Measurements from ENCODE around the gene KRT71. TPM values are rescaled to one million over a fixed set of nuclear protein-coding genes. Genes with fewer than 3 reads are reported as not detected.

KRT71 gene
- polyA plus RNA-seq, 1 donor from 2014 or later, result not detected

GRCh38 chr12:52530366-52530765 is 22.6 kb downstream of the KRT71 start:
- no peak overlapping the region for H3K4me2 ChIP-seq (ENCODE audit: low read length)
- no peak overlapping the region for H3K4me3 ChIP-seq (ENCODE audit: low read length)
- no peaks in the 10 kb centered on the region for H3K36me3 ChIP-seq (ENCODE audit: insufficient read depth, low read length)
- H3K9me2 ChIP-seq (ENCODE audit: insufficient read depth, low read length), result no peaks in the 10 kb centered on the region
- H3K27me3 ChIP-seq (ENCODE audit: insufficient read depth, low read depth, low read length), result no peaks in the 10 kb centered on the region
- no peak overlapping the region for H3K27ac ChIP-seq (ENCODE audit: low read length)
- H2AFZ ChIP-seq (ENCODE audit: low read depth, low read length), result no peak overlapping the region
- no peak overlapping the region for H3K9ac ChIP-seq (ENCODE audit: low read length)
- no peak for TF ChIP-seq RAD21 (conservative IDR thresholded peaks at IDR 0.05)
- no peak for TF ChIP-seq MXI1 (conservative IDR thresholded peaks at IDR 0.05; ENCODE audit: poor library complexity, severe bottlenecking)
- TF ChIP-seq EZH2 (IDR thresholded peaks at IDR 0.05; ENCODE audit: borderline replicate concordance, insufficient read depth, low read length, poor library complexity, severe bottlenecking), result no peak
- TF ChIP-seq EP300 (conservative IDR thresholded peaks at IDR 0.05; ENCODE audit: poor library complexity, severe bottlenecking), result no peak
- H3K79me2 ChIP-seq (replicated peaks; ENCODE audit: insufficient read depth, low read length), result no peaks in the 10 kb centered on the region
- no peaks in the 10 kb centered on the region for H4K20me1 ChIP-seq (ENCODE audit: insufficient read depth)
- H3F3A ChIP-seq (ENCODE audit: insufficient read depth, low read length, poor library complexity, severe bottlenecking), result no peaks in the 10 kb centered on the region
- no peaks in the 10 kb centered on the region for H3K9me3 ChIP-seq (ENCODE audit: low read length)

GRCh38 chr12:52529846-52530245 is 23.1 kb downstream of the KRT71 start:
- no peaks in the 10 kb centered on the region for H3K9me3 ChIP-seq (ENCODE audit: low read length)
- H4K20me1 ChIP-seq (ENCODE audit: insufficient read depth), result no peaks in the 10 kb centered on the region
- no peaks in the 10 kb centered on the region for H3K9me2 ChIP-seq (ENCODE audit: insufficient read depth, low read length)
- H3K36me3 ChIP-seq (ENCODE audit: insufficient read depth, low read length), result no peaks in the 10 kb centered on the region
- no peaks in the 10 kb centered on the region for H3F3A ChIP-seq (ENCODE audit: insufficient read depth, low read length, poor library complexity, severe bottlenecking)
- no peaks in the 10 kb centered on the region for H3K27me3 ChIP-seq (ENCODE audit: insufficient read depth, low read depth, low read length)
- no peak for TF ChIP-seq REST (IDR thresholded peaks at IDR 0.05; ENCODE audit: borderline replicate concordance)
- TF ChIP-seq EZH2 (IDR thresholded peaks at IDR 0.05; ENCODE audit: borderline replicate concordance, insufficient read depth, low read length, poor library complexity, severe bottlenecking), result no peak
- no peak for TF ChIP-seq EP300 (conservative IDR thresholded peaks at IDR 0.05; ENCODE audit: poor library complexity, severe bottlenecking)
- TF ChIP-seq SMC3 (conservative IDR thresholded peaks at IDR 0.05; ENCODE audit: poor library complexity), result no peak
- TF ChIP-seq POLR2AphosphoS5 (IDR thresholded peaks at IDR 0.05), result no peak
- no peak for TF ChIP-seq RAD21 (conservative IDR thresholded peaks at IDR 0.05)
- TF ChIP-seq CTCF (IDR thresholded peaks at IDR 0.05; ENCODE audit: poor library complexity, severe bottlenecking), result no peak
- TF ChIP-seq TAF1 (IDR thresholded peaks at IDR 0.05; ENCODE audit: low read depth), result no peak
- H3K27ac ChIP-seq (ENCODE audit: low read length), result no peak overlapping the region
- H3K79me2 ChIP-seq (replicated peaks; ENCODE audit: insufficient read depth, low read length), result no peaks in the 10 kb centered on the region
- H2AFZ ChIP-seq (ENCODE audit: low read depth, low read length), result no peak overlapping the region
- H3K9ac ChIP-seq (ENCODE audit: low read length), result no peak overlapping the region
- H3K4me3 ChIP-seq (ENCODE audit: low read length), result no peak overlapping the region
- H3K4me2 ChIP-seq (ENCODE audit: low read length), result no peak overlapping the region

- Histone ChIP-seq H2AFZ (ENCODE audit: low read depth, low read length) (no peak overlapping the region), H3K4me2 (ENCODE audit: low read length) (no peak overlapping the region), H3K27ac (ENCODE audit: low read length) (no peak overlapping the region), H3K9ac (ENCODE audit: low read length) (no peak overlapping the region), H4K20me1 (ENCODE audit: insufficient read depth) (no peaks in the 10 kb centered on the region), H3K27me3 (ENCODE audit: insufficient read depth, low read depth, low read length) (no peaks in the 10 kb centered on the region), H3F3A (ENCODE audit: insufficient read depth, low read length, poor library complexity, severe bottlenecking) (no peaks in the 10 kb centered on the region), H3K9me2 (ENCODE audit: insufficient read depth, low read length) (no peaks in the 10 kb centered on the region), H3K4me3 (ENCODE audit: low read length) (no peak overlapping the region), H3K36me3 (ENCODE audit: insufficient read depth, low read length) (no peaks in the 10 kb centered on the region), H3K79me2 (replicated peaks; ENCODE audit: insufficient read depth, low read length) (no peaks in the 10 kb centered on the region), H3K9me3 (ENCODE audit: low read length) (no peaks in the 10 kb centered on the region)
- TF ChIP-seq TAF1 (IDR thresholded peaks at IDR 0.05; ENCODE audit: low read depth), result no peak
- TF ChIP-seq POLR2AphosphoS5 (IDR thresholded peaks at IDR 0.05), result no peak
- no peak for TF ChIP-seq EP300 (conservative IDR thresholded peaks at IDR 0.05; ENCODE audit: poor library complexity, severe bottlenecking)
- TF ChIP-seq MXI1 (conservative IDR thresholded peaks at IDR 0.05; ENCODE audit: poor library complexity, severe bottlenecking), result no peak
- TF ChIP-seq CTCF (IDR thresholded peaks at IDR 0.05; ENCODE audit: poor library complexity, severe bottlenecking), result no peak
- TF ChIP-seq EZH2 (IDR thresholded peaks at IDR 0.05; ENCODE audit: borderline replicate concordance, insufficient read depth, low read length, poor library complexity, severe bottlenecking), result no peak
- no peak for TF ChIP-seq REST (IDR thresholded peaks at IDR 0.05; ENCODE audit: borderline replicate concordance)
- TF ChIP-seq SMC3 (conservative IDR thresholded peaks at IDR 0.05; ENCODE audit: poor library complexity), result no peak
- TF ChIP-seq RAD21 (conservative IDR thresholded peaks at IDR 0.05), result no peak
Observed at GRCh38 chr12:52529417-52529816, 23.5 kb downstream of the KRT71 start.
